KMS-11 (cell line): ENCODE results near the gene CYSRT1.
"Not testable (repeated sequence)": the region's sequence is repeated elsewhere in the genome, so short reads cannot be mapped to it uniquely, and the experiment has no call there.

Experiments
- H2AFZ ChIP-seq: fragments of 200-600 bp; sonication (generic); 2 replicates; pipeline ENCODE4 v1.6.1; 2016; ENCODE audit warnings: antibody characterized with exemption, mixed run types, low read depth
- H3K27ac ChIP-seq: fragments of 200-600 bp; sonication (generic); 2 replicates; pipeline ENCODE4 v1.6.1; 2016; ENCODE audit warnings: mild to moderate bottlenecking, mixed run types
- H3K27me3 ChIP-seq: fragments of 200-600 bp; sonication (generic); 2 replicates; pipeline ENCODE4 v1.6.1; 2017; ENCODE audit warnings: mild to moderate bottlenecking, low read depth, mixed run types, moderate library complexity; ENCODE audit not compliant: insufficient read depth
- H3K36me3 ChIP-seq: fragments of 200-600 bp; sonication (generic); 2 replicates; pipeline ENCODE4 v1.6.1; 2017; ENCODE audit warnings: mild to moderate bottlenecking, mixed run types; ENCODE audit not compliant: insufficient read depth
- H3K4me1 ChIP-seq: fragments of 200-600 bp; sonication (generic); 2 replicates; pipeline ENCODE4 v1.6.1; 2016; ENCODE audit warnings: mild to moderate bottlenecking, low read depth, mixed run types; ENCODE audit not compliant: poor library complexity, severe bottlenecking
- H3K4me2 ChIP-seq: fragments of 200-600 bp; sonication (generic); 2 replicates; pipeline ENCODE4 v1.7.0; 2016; ENCODE audit warnings: mild to moderate bottlenecking, mixed run types
- H3K4me3 ChIP-seq: fragments of 200-600 bp; sonication (generic); IDR thresholded peaks from 2 replicates; pipeline ENCODE4 v1.6.1; 2017; ENCODE audit warnings: low read depth, low read length, mixed read lengths; ENCODE audit not compliant: insufficient read depth
- H3K79me2 ChIP-seq: fragments of 200-600 bp; sonication (generic); 2 replicates; pipeline ENCODE4 v1.6.1; 2016; ENCODE audit warnings: low read depth, mixed run types; ENCODE audit not compliant: insufficient read depth
- H3K9ac ChIP-seq: fragments of 200-600 bp; sonication (generic); 2 replicates; pipeline ENCODE4 v1.6.1; 2016; ENCODE audit warnings: mild to moderate bottlenecking, mixed run types
- H4K20me1 ChIP-seq: fragments of 200-600 bp; sonication (generic); 2 replicates; pipeline ENCODE4 v1.6.1; 2016; ENCODE audit warnings: mild to moderate bottlenecking, mixed run types; ENCODE audit not compliant: insufficient read depth
- TF ChIP-seq, protein P1 (sequence below): fragments of 200-600 bp; sonication (generic); conservative IDR thresholded peaks from 2 replicates; pipeline ENCODE4 v1.6.1; 2017; ENCODE audit warnings: low read depth, mild to moderate bottlenecking, antibody characterized with exemption, low read length, moderate library complexity, mixed read lengths

Gene CYSRT1

GRCh38 chr9:137256856-137257255, 31.9 kb downstream of the CYSRT1 start:
- no peaks in the 10 kb centered on the region for H4K20me1 ChIP-seq
- no peaks in the 10 kb centered on the region for H3K27me3 ChIP-seq
- H3K4me1 ChIP-seq = peaks cover 17% of the 10 kb centered on the region
- TF ChIP-seq, protein P1, sequence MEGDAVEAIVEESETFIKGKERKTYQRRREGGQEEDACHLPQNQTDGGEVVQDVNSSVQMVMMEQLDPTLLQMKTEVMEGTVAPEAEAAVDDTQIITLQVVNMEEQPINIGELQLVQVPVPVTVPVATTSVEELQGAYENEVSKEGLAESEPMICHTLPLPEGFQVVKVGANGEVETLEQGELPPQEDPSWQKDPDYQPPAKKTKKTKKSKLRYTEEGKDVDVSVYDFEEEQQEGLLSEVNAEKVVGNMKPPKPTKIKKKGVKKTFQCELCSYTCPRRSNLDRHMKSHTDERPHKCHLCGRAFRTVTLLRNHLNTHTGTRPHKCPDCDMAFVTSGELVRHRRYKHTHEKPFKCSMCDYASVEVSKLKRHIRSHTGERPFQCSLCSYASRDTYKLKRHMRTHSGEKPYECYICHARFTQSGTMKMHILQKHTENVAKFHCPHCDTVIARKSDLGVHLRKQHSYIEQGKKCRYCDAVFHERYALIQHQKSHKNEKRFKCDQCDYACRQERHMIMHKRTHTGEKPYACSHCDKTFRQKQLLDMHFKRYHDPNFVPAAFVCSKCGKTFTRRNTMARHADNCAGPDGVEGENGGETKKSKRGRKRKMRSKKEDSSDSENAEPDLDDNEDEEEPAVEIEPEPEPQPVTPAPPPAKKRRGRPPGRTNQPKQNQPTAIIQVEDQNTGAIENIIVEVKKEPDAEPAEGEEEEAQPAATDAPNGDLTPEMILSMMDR = no peak
- no peak overlapping the region; the same call in 1 of the 2 replicates for H3K4me2 ChIP-seq
- peaks cover 15% of the 10 kb centered on the region for H3K79me2 ChIP-seq
- H3K27ac ChIP-seq = no peak overlapping the region
- no peaks in the 10 kb centered on the region for H3K36me3 ChIP-seq
- H3K9ac ChIP-seq = no peak overlapping the region
- H2AFZ ChIP-seq = no peak overlapping the region
- no peak overlapping the region for H3K4me3 ChIP-seq

DNA sequence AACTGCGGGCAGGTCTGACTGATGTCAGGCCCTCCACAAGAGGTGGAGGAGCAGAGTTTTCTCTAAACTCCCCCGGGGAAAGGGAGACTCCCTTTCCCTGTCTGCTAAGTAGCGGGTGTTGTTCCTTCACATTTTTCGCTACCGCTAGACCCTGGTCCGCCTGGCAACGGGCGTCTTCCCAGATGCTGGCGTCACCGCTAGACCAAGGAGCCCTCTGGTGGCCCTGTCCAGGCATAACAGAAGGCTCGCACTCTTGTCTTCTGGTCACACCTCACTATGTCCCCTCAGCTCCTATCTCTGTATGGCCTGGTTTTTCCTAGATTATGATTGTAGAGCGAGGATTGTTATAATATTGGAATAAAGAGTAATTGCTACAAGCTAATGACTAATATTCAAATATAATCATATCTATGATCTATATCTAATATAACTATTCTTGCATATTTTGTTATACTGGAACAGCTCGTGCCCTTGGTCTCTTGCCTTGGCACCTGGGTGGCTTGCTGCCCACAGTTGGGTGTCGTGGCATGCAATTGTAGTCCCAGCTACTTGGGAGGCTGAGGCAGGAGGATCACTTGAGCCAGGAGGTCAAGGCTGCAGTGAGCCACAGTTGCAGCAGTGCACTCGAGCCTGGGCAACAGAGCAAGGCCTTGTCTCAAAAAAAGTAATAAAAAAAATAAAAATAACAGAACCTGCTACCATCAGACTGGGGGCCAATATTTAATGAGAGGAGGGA, 37.4 kb downstream of the CYSRT1 start:
- not testable (repeated sequence) for H3K4me3 ChIP-seq, H2AFZ ChIP-seq, H3K9ac ChIP-seq, H3K4me1 ChIP-seq, H3K27ac ChIP-seq, H3K27me3 ChIP-seq, H3K36me3 ChIP-seq, H3K79me2 ChIP-seq, H4K20me1 ChIP-seq, H3K4me2 ChIP-seq

DNA sequence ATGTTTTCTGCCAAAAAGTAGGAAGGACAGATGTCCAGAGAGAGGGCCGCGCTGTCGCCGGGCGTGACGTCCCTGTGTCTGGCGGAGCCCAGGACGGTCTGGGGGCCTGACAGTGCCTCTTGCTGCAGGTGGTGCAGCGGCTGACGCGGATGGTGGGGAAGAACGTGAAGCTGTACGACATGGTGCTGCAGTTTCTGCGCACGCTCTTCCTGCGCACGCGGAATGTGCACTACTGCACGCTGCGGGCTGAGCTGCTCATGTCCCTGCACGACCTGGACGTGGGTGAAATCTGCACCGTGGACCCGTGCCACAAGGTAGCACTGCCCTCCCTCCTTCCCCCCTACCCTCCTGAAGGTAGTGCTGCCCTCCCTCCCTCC, 37.9 kb downstream of the CYSRT1 start:
- H3K4me2 ChIP-seq = no peak overlapping the region
- peaks cover 2% of the 10 kb centered on the region; the same call in 1 of the 2 replicates for H3K79me2 ChIP-seq
- TF ChIP-seq, protein P1 = no peak
- no peaks in the 10 kb centered on the region for H4K20me1 ChIP-seq
- no peak overlapping the region for H3K4me3 ChIP-seq
- no peak overlapping the region for H2AFZ ChIP-seq
- no peaks in the 10 kb centered on the region for H3K4me1 ChIP-seq
- no peaks in the 10 kb centered on the region for H3K36me3 ChIP-seq
- no peaks in the 10 kb centered on the region for H3K27me3 ChIP-seq
- H3K27ac ChIP-seq = no peak overlapping the region
- H3K9ac ChIP-seq = no peak overlapping the region

DNA sequence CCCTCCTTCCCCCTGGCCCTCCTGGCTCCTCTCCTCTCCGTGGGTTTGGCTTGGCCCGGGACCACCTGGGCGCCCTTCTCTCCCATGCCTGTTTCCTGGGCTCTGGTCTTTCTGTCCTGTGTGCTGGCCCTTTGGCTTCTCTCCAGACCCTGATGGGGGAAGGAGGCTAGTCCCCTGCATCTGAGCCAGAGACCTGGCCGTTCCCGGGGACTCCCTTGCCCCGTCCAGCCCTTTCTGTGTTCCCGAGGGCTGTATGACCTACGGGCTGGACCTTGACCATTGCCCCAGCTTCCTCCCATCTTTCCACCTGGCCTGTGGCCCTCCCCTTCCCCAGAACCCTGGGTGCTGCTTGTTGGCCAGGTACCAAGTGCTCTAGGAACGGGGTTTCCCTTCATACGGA, 38.5 kb downstream of the CYSRT1 start:
- Histone ChIP-seq H3K4me1 (no peaks in the 10 kb centered on the region), H3K36me3 (no peaks in the 10 kb centered on the region)

DNA sequence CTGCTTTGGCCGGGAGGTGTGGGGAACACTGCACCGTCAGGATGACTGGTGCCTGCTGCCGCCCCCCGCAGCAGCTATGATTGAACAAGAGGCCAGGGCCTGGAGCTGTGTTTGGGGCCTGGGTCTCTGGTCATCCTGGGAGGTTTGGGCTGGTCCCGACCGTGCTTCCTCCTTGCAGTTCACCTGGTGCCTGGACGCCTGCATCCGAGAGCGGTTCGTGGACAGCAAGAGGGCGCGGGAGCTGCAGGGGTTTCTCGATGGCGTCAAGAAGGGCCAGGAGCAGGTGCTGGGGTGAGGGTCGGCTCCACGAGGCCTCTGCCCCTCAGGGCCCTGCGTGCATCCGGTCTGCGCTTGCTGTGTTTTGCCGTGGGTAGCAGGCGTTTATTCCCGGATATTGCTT, 39.1 kb downstream of the CYSRT1 start:
- Histone ChIP-seq H3K27me3 (no peaks in the 10 kb centered on the region), H3K9ac (no peak overlapping the region), H3K79me2 (no peaks in the 10 kb centered on the region), H3K4me3 (no peak overlapping the region), H3K4me1 (no peaks in the 10 kb centered on the region), H3K27ac (no peak overlapping the region), H3K36me3 (no peaks in the 10 kb centered on the region), H3K4me2 (no peak overlapping the region), H4K20me1 (no peaks in the 10 kb centered on the region), H2AFZ (no peak overlapping the region)
- TF ChIP-seq, protein P1 = no peak

More for the DNA sequence above, 38.5 kb downstream of the CYSRT1 start:
- H3K27ac ChIP-seq = no peak overlapping the region
- no peak overlapping the region for H2AFZ ChIP-seq
- no peaks in the 10 kb centered on the region for H4K20me1 ChIP-seq
- H3K4me3 ChIP-seq = no peak overlapping the region
- no peaks in the 10 kb centered on the region for H3K79me2 ChIP-seq
- no peaks in the 10 kb centered on the region for H3K27me3 ChIP-seq
- no peak overlapping the region for H3K9ac ChIP-seq
- TF ChIP-seq, protein P1 = no peak
- H3K4me2 ChIP-seq = no peak overlapping the region
